GM12878 (cell line): ENCODE results near the gene CRB1.

Experiments
- NFXL1 ChIP-seq: fragments of 450-650 bp; IDR thresholded peaks from 2 replicates; pipeline ENCODE4 v1.6.1; 2017; ENCODE audit warnings: antibody characterized with exemption, mild to moderate bottlenecking, borderline replicate concordance
- POLR2A ChIP-seq: IDR thresholded peaks from 2 replicates; pipeline ENCODE4 v1.6.1; 2011; ENCODE audit warnings: low read depth, mild to moderate bottlenecking, low read length
- TF ChIP-seq, protein P1 (sequence below): fragments of 450-650 bp; formaldehyde crosslinking; IDR thresholded peaks from 2 replicates; pipeline ENCODE4 v1.4.0; 2022; ENCODE audit warnings: mild to moderate bottlenecking, moderate library complexity
- TF ChIP-seq, protein P2 (sequence below): fragments of 150-350 bp; IDR thresholded peaks from 2 replicates; pipeline ENCODE4 v1.6.1; 2014; ENCODE audit warnings: mild to moderate bottlenecking, low read depth, low read length

- TF ChIP-seq NFXL1 (no peak), POLR2A (no peak)
- TF ChIP-seq, protein P1, sequence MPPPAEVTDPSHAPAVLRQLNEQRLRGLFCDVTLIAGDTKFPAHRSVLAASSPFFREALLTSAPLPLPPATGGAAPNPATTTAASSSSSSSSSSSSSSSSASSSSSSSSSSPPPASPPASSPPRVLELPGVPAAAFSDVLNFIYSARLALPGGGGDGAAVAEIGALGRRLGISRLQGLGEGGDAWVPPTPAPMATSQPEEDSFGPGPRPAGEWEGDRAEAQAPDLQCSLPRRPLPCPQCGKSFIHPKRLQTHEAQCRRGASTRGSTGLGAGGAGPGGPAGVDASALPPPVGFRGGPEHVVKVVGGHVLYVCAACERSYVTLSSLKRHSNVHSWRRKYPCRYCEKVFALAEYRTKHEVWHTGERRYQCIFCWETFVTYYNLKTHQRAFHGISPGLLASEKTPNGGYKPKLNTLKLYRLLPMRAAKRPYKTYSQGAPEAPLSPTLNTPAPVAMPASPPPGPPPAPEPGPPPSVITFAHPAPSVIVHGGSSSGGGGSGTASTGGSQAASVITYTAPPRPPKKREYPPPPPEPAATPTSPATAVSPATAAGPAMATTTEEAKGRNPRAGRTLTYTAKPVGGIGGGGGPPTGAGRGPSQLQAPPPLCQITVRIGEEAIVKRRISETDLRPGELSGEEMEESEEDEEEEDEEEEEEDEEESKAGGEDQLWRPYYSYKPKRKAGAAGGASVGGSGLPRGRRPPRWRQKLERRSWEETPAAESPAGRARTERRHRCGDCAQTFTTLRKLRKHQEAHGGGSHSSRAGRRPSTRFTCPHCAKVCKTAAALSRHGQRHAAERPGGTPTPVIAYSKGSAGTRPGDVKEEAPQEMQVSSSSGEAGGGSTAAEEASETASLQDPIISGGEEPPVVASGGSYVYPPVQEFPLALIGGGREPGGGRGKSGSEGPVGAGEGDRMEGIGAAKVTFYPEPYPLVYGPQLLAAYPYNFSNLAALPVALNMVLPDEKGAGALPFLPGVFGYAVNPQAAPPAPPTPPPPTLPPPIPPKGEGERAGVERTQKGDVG (CRISPR knock-in tag), result no peak
- TF ChIP-seq, protein P2, sequence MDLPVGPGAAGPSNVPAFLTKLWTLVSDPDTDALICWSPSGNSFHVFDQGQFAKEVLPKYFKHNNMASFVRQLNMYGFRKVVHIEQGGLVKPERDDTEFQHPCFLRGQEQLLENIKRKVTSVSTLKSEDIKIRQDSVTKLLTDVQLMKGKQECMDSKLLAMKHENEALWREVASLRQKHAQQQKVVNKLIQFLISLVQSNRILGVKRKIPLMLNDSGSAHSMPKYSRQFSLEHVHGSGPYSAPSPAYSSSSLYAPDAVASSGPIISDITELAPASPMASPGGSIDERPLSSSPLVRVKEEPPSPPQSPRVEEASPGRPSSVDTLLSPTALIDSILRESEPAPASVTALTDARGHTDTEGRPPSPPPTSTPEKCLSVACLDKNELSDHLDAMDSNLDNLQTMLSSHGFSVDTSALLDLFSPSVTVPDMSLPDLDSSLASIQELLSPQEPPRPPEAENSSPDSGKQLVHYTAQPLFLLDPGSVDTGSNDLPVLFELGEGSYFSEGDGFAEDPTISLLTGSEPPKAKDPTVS, result no peak
Observed at GRCh38 chr1:197311081-197311480, 43.0 kb downstream of the CRB1 start.
